HUDEP-2 (cell line): Measurements from ENCODE around the gene VN1R5.
"Not testable (repeated sequence)": the region's sequence is repeated elsewhere in the genome, so short reads cannot be mapped to it uniquely, and the experiment has no call there.

ENCODE experiments used
- DNase-seq, 76 experiments: peaks; one replicate each; lab custom pipeline; 2025; ENCODE audit not compliant: unreplicated experiment in 76 of 76; lab: John Stamatoyannopoulos, UW

The VN1R5 gene

GRCh38 chr1:247270003-247270402 is 14.1 kb downstream of the VN1R5 start:
- DNase-seq, result no peak

- DNase-seq, result no peak
Measured at GRCh38 chr1:247273013-247273412, 17.1 kb downstream of the VN1R5 start.

DNA sequence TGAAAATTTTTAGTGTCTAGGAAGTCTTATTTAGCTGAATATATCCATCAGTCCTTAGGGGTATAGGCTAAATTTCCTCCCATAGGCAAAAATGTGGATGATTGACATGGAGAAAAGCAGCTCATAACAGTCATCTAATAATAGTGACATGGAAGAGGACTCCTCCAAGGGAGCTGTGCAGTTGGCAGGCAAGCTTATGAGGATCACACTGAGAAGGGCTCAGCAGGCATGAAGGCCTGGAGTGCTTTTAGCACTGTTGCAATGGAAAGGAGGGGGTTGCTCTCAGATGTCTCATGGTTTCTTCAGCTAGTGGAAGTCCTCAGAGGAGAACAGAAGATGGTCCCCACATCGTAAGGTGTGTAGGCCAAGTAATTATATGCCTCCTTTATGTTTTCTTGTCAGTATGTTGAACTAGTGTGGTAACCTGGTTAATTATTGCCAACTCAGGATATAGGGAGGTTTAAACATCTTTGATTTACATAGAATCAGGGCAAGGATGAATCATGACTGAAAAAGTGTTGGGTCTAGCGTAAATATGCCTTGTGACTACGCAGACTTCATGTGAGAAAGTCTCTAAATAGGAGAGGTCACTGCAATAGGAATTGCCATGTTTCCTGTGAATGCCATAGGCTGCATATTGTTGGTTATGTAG is 18.9 kb downstream of the VN1R5 start:
- DNase-seq, result no peak

DNA sequence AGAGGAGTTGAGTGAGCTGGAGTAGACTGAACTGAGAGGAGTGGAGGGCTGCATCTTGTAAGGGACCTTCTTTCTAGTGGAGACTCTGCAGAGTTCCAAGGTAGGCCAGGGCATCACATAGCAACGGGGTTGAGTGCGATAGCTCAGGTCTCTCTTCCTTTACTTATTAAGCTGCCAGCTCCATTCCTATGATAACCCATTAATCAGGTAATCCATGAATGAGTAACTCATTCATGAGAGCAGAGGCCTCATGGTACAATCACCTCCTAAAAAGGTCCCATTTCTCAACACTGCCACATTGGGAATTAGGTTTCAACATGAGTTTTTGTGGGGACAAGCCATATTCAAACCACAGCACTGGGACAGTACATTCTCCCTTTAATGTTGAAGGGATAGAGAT is 21.3 kb downstream of the VN1R5 start:
- no peak for DNase-seq

GRCh38 chr1:247281001-247281574 is 25.2 kb downstream of the VN1R5 start:
- DNase-seq, result no peak

- no peak for DNase-seq
Measured at GRCh38 chr1:247286134-247286670, 30.3 kb downstream of the VN1R5 start.

- no peak for DNase-seq
Measured at GRCh38 chr1:247287460-247287859, 31.6 kb downstream of the VN1R5 start.

- no peak for DNase-seq
Measured at GRCh38 chr1:247288341-247288740, 32.5 kb downstream of the VN1R5 start.

DNA sequence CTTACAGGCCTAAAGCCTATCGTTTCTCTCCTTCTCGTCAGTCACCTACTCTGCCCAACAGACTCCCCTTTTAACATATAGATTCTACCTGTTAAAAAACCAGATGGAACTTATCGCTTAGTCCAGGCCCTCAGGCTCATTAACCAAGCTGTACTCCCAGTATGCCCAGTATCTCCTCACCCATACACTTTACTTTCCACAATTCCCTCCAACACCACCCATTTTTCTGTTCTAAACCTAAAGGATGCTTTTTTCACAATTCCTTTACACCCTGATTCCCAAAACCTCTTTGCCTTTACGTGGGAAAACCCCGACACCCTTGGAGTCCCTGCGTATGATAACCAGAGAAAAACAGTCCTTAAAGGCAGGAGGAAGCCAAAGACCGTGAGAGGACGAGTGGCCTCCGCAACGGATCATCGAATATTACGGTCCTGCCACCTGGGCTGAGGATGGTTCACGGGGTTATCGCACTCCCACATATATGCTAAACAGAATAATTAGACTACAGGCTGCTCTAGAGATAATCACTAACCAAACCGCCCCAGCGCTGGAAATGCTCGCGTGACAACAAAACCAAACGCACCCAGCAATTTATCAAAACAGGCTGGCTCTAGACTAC is 33.5 kb downstream of the VN1R5 start:
- not testable (repeated sequence) for DNase-seq

- DNase-seq, result no peak
Measured at GRCh38 chr1:247290576-247290975, 34.7 kb downstream of the VN1R5 start.

- DNase-seq, result no peak
Measured at GRCh38 chr1:247291161-247291560, 35.3 kb downstream of the VN1R5 start.

- DNase-seq, result no peak
Measured at GRCh38 chr1:247291833-247292561, 36.1 kb downstream of the VN1R5 start.

GRCh38 chr1:247293047-247293446 is 37.2 kb downstream of the VN1R5 start:
- no peak for DNase-seq

DNA sequence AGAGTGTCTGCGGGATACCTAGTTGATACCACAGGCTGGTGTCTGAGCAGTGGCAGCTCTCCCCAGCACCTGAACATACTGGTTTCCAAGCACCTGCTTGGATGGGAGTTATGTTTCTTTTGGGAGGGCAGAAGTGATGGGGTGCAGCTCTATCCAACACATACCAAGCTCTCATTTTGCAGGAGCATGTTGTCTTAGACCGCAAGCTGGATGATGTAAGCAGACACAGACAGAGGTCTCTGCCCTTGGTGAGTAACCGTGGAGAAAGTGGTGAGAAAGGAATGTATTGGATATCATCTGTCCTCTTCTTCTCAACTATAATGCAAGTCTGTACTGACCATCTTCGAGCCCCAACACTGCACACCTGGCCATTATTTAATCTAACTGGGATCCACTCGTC is 38.4 kb downstream of the VN1R5 start:
- DNase-seq, result no peak

GRCh38 chr1:247295274-247295684 is 39.4 kb downstream of the VN1R5 start:
- DNase-seq, result no peak

DNA sequence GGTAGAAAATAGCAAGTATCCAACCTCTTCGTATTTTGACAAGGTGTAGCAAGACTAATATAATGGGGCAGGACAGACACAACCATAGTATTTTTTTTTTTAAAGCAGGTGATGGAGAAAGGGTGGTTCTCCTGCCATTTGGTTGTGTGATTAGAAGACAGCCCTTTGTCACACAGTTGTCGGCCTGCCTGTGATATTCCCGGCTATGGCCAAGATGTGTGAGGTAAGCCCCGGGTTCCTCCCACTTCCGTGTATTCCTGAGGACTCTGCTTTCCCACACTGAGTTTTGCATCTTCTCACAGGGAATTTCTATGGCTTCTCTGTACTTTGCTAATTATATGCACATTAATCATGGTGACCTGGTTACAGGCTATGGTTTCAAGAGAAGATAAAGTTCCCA is 39.9 kb downstream of the VN1R5 start:
- no peak for DNase-seq

GRCh38 chr1:247296599-247297180 is 40.8 kb downstream of the VN1R5 start:
- no peak for DNase-seq

GRCh38 chr1:247297263-247298123 is 41.6 kb downstream of the VN1R5 start:
- no peak for DNase-seq

GRCh38 chr1:247298124-247298481 is 42.2 kb downstream of the VN1R5 start:
- DNase-seq, result no peak

DNA sequence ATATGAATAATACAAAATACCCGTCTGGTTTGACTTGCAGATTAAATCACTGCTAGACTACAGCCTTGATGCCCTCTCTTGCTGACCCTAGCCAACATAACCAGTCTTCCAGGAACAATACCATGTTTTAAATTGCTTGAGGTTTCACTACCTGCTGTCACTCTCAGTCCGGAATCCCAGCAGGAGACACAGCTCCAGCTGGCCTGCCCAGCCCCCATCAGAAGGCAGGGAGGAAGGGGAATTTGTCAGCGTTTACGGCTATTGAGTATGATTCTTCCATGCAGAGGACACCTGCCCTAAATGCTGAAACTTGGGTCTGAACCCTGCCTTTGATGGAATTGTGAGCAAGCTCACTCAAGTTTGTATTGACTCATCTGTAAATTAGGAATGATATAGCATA is 42.8 kb downstream of the VN1R5 start:
- DNase-seq, result no peak
